NCI-H1436 treated with DMSO at 0.1 percent for 48 hours (cell line): ENCODE data around the gene BEST2.
A peak's percentile ranks its signal among the peaks of the same experiment; 100 is the strongest.
"Not testable (repeated sequence)": the region's sequence is repeated elsewhere in the genome, so short reads cannot be mapped to it uniquely, and the experiment has no call there.

Source experiments
- DNase-seq: peaks from one replicate; lab custom pipeline; 2025; lab: John Stamatoyannopoulos, UW

The BEST2 gene

GRCh38 chr19:12751635-12752034, at the start of gene BEST2:
TSS of gene BEST2 (plus strand) at chr19:12751791. CDS start at chr19:12752593, 802 bp downstream.
- DNase-seq: no peak

GRCh38 chr19:12703046-12703445, 48.5 kb upstream of the BEST2 start:
- DNase-seq: peak; percentile 1

DNA sequence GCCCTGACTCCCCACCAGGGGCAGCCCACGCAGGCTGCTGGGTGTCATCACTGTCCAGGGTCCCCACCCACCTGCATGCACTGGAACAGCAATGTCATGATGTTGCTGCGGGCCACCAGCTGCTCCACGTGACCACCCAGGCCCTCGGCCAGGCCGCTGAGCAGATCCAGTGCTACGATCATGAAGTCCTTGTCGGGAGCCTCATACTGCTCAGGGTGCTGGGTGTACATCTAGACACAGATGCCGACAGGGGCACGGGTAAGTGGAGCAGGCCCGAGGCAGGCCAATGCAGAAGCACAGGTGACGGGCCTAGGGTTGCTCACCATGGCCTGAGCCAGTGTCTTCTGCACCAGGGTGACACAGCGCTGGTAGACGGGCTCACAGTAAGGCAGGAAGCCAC, 46.4 kb upstream of the BEST2 start:
- DNase-seq: no peak

GRCh38 chr19:12705654-12706331, 45.8 kb upstream of the BEST2 start:
- DNase-seq: no peak

DNA sequence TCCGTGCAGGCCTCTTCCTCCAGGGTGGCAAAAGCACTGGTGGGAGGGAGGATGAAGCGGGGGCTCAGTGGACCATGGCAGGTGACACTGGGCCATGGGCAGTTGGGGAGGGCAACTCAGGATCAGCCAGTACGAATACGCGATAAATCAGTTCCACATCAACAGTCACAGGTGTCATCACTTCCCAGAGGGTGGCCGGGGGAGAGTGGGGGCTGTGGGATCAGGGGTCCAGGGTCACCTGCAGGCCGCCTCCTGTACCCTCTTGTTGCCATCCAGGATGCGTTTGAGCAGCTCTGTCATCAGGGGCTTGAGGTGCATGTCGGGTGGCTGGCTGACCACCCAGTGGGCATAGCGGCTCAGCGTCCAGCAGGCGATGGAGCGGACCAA, 45.3 kb upstream of the BEST2 start:
- no peak for DNase-seq

DNA sequence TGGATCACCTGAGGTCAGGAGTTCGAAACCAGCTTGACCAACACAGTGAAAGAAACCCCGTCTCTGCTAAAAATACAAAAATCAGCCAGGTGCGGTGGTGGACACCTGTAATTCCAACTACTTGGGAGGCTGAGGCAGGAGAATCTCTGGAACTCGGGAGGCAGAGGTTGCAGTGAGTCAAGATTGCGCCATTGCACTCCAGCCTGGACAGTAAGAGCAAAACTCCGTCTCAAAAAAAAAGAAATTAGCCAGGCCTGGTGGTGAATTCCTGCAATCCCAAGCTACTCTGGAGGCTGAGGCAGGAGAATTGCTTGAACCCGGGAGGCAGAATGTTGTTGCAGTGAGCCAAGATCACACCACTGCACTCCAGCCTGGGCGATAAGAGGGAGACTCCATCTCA, 43.0 kb upstream of the BEST2 start:
- DNase-seq: no peak

DNA sequence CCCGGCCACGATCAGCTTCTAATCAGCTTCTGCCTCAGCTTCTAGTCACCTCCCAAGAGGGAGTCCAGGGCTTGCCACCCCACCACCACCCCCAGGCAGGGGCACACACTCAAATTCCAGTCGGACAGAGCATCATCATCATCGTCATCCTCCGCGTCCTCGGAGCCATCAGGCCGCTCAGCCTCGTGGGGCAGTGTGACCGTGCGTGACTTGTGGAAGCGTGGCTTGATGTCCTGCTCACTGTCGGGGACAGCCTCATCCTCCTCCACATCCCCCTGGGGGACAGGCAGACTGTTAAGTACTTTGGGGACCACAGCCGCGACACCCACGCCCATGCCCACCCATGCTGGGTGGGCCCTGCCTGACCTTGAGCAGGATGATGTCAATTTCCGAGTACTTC, 40.4 kb upstream of the BEST2 start:
- no peak for DNase-seq

DNA sequence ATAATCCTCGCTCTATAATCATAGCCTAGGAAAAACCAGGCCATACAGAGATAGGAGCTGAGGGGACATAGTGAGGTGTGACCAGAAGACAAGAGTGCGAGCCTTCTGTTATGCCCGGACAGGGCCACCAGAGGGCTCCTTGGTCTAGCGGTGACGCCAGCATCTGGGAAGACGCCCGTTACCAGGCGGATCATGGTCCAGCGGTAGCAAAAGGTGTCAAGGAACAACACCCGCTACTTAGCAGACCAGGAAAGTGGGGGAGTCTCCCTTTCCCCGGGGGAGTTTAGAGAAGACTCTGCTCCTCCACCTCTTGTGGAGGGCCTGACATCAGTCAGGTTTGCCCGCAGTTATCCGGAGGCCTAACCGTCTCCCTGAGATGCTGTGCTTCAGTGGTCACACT, 39.5 kb upstream of the BEST2 start:
- not testable (repeated sequence) for DNase-seq

DNA sequence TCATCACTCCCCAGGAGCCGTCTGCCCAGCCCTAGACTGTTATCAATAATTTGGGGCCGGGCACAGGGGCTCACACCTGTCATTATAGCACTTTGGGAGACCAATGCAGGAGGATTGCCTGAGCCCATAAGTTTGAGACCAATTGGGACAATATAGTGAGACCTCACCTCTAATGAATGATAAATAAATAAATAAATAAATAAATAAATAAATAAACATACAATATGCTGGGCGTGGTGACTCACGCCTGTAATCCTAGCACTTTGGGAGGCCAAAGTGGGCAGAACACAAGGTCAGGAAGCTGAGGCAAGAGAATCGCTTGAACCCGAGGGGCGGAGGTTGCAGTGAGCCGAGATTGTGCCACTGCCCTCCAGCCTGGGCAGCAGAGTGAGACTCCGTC, 38.3 kb upstream of the BEST2 start:
- not testable (repeated sequence) for DNase-seq

DNA sequence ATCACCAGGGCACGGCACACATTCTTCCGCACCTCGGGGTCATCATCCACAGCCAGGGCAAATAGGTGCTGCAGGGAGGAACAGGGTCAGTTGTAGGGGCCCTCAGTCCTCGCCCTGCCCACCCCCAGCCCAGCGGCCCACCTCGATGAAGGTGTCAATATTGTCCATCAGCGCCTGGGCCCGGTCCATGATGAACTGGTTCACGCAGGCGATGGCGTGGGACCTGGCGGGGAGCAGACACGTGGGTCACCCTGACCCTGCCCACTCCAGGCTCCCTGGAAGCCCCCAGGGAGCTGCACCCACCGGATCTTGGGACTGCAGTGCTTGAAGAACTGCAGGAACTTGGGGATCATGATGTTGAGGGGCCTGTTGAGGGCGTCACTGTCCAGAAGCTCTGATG, 36.5 kb upstream of the BEST2 start:
- DNase-seq: no peak

DNA sequence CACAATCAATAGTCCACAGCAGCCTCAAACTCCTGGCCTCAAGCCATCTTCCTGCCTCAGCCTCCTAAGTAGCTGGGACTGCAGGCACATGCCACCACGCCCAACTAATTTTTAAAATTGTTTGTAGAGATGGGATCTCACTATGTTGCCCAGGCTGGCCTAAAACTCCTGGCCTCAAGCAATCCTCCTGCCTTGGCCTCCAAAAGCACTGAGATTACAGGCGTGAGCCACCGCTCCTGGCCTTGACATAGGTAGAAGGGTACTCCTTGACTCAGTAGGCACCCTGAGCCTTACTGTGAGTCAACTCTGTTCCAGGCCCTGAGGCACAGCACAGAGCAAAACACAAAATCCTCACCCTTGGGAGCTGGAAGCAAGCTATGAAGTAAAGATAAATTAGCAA, 35.7 kb upstream of the BEST2 start:
- no peak for DNase-seq

- DNase-seq: no peak
Measured at GRCh38 chr19:12720296-12720695, 31.3 kb upstream of the BEST2 start.

- DNase-seq: no peak
Measured at GRCh38 chr19:12720851-12721655, 30.5 kb upstream of the BEST2 start.

- no peak for DNase-seq
Measured at GRCh38 chr19:12721656-12722565, 29.7 kb upstream of the BEST2 start.

GRCh38 chr19:12722566-12723380, 28.8 kb upstream of the BEST2 start:
- peak; percentile 91 for DNase-seq

GRCh38 chr19:12723381-12723640, 28.3 kb upstream of the BEST2 start:
- no peak for DNase-seq

- DNase-seq: peak; percentile 1
Measured at GRCh38 chr19:12723641-12724426, 27.8 kb upstream of the BEST2 start, which contains the start of gene TNPO2. TSS of gene TNPO2 (minus strand) at chr19:12723932. CDS start at chr19:12720977, 2,955 bp downstream.

- DNase-seq: not testable (repeated sequence)
Measured at GRCh38 chr19:12725612-12726011, 26.0 kb upstream of the BEST2 start.

- DNase-seq: no peak
Measured at GRCh38 chr19:12726988-12727316, 24.6 kb upstream of the BEST2 start.

- no peak for DNase-seq
Measured at GRCh38 chr19:12727745-12728433, 23.7 kb upstream of the BEST2 start.

- DNase-seq: no peak
Measured at GRCh38 chr19:12730064-12730463, 21.5 kb upstream of the BEST2 start.
